ENCODE data around the gene SLC5A11.

- TF ChIP-seq EZH2 (IDR thresholded peaks at IDR 0.05; ENCODE audit: borderline replicate concordance, insufficient read depth, low read depth, low read length, poor library complexity, severe bottlenecking), result no peak
- no peak for TF ChIP-seq CTCF (IDR thresholded peaks at IDR 0.05)
Measured at GRCh38 chr16:24950275-24950674, 104.5 kb downstream of the SLC5A11 start.

All from B cell (primary cell).